ENCODE measurements around the gene UTP25. TPM values are rescaled to one million over a fixed set of nuclear protein-coding genes. Genes with fewer than 3 reads are reported as not detected.

Gene UTP25
- total RNA-seq, 1 donor from 2014 or later: 2.4 TPM

DNA sequence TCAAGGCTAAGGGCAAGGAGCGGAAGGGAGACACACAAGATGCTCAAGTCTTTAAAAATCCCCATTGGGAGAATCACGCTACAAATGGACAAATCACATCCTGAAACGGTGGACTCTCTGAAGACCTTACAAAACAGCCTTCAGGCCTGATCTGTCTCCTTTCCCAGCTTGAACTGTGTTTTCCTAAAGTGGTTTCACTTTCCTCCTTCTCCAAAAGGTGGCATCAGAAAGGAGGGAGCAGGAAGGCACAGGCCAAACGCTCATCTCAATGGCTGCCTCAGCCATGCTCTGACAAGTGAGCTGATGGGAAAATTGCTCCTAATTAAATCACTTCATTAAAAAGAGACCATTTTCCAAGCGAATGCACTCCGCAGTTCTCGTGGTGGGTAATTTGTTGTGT, 47.7 kb downstream of the UTP25 start:
- Histone ChIP-seq H3K4me1 (no peaks in the 10 kb centered on the region), H3K27me3 (ENCODE audit: low read depth) (peaks cover 70% of the 10 kb centered on the region), H3K27ac (replicated peaks) (no peak overlapping the region), H3K9me3 (replicated peaks) (no peaks in the 10 kb centered on the region), H3K4me3 (no peak overlapping the region), H3K36me3 (no peaks in the 10 kb centered on the region)
- TF ChIP-seq, protein P1, sequence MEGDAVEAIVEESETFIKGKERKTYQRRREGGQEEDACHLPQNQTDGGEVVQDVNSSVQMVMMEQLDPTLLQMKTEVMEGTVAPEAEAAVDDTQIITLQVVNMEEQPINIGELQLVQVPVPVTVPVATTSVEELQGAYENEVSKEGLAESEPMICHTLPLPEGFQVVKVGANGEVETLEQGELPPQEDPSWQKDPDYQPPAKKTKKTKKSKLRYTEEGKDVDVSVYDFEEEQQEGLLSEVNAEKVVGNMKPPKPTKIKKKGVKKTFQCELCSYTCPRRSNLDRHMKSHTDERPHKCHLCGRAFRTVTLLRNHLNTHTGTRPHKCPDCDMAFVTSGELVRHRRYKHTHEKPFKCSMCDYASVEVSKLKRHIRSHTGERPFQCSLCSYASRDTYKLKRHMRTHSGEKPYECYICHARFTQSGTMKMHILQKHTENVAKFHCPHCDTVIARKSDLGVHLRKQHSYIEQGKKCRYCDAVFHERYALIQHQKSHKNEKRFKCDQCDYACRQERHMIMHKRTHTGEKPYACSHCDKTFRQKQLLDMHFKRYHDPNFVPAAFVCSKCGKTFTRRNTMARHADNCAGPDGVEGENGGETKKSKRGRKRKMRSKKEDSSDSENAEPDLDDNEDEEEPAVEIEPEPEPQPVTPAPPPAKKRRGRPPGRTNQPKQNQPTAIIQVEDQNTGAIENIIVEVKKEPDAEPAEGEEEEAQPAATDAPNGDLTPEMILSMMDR (IDR thresholded peaks at IDR 0.05; ENCODE audit: borderline replicate concordance): peak; percentile 21
- no peak for DNase-seq
- intact Hi-C loops (cut with micrococcal nuclease): no loop called here

DNA sequence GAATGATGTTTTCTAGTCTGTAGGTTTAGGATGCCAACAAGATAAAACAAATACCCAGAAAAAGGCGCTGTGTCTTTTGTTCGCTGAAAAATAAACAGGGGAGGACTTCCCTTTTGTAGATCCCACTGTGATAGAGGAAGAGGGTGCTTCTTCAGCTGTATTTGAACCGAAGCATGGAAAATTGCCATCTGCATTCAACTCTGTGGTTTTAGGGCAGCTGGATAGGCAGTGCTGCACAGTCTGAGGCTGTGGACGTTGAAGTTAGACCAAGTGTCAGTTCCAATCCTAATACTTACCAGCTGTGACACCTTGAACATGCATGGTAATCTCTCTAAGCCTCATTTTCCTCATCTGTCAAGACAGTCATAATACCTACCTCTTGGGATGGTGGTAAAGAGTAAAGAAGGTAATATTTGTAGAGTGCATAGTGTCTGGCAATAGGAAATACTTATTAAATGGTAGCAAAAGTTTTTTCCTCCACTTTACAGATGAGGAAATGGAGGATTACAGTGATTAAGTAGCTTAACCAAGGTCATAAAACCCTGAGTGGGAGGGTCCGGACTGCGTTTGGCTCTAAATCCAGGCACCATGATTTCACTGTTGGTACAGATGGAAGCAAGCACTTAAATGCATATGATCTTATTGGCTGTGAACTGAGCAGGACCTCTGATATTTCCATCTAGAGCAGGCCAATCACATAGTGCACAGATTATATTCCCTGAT, 48.5 kb downstream of the UTP25 start:
- TF ChIP-seq, protein P1 (IDR thresholded peaks at IDR 0.05; ENCODE audit: borderline replicate concordance): no peak
- no peak overlapping the region for H3K27ac ChIP-seq (replicated peaks)

DNA sequence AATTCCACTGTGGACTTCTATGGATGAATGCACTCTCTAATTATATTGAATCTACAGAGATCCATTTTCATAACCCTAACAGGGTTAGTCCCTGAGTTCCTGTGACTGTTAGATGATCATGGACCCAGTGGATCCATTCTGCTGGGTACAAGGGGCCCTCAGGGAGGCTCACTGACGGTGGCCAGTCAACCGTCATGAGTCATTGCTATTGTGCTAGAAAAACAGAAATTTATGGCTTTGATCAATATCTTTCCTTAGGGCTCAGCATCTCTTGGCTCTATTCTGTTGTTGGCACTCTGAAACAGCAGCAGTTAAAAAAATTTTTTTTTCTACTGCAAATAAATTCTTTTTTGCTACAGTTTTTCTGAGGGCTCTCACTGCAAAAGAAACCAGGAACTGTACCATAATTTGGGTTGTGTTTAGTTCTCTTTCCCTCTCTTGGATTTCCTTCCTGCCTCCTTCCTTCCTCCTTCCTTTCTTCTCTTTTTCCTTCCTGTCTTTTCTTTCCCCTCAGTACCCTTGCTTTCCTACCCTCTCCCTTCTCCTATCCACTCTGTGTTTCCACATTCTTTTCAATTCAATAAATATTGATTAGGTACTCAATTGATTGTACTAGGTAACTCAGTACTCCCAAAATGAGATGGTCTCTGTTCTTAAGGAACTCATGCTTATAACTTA, 49.5 kb downstream of the UTP25 start:
- Histone ChIP-seq H3K4me1 (no peaks in the 10 kb centered on the region), H3K4me3 (no peak overlapping the region), H3K27me3 (ENCODE audit: low read depth) (peaks cover 70% of the 10 kb centered on the region), H3K27ac (replicated peaks) (no peak overlapping the region), H3K36me3 (no peaks in the 10 kb centered on the region), H3K9me3 (replicated peaks) (no peaks in the 10 kb centered on the region)
- DNase-seq: no peak
- TF ChIP-seq, protein P1 (IDR thresholded peaks at IDR 0.05; ENCODE audit: borderline replicate concordance): no peak
- intact Hi-C loops (cut with micrococcal nuclease): no loop called here

More for the DNA sequence above, 48.5 kb downstream of the UTP25 start:
- Histone ChIP-seq H3K4me1 (no peaks in the 10 kb centered on the region), H3K4me3 (no peak overlapping the region), H3K27me3 (ENCODE audit: low read depth) (peaks cover 70% of the 10 kb centered on the region), H3K9me3 (replicated peaks) (no peaks in the 10 kb centered on the region), H3K36me3 (no peaks in the 10 kb centered on the region)
- no peak for DNase-seq
- intact Hi-C loops (cut with micrococcal nuclease): no loop called here

DNA sequence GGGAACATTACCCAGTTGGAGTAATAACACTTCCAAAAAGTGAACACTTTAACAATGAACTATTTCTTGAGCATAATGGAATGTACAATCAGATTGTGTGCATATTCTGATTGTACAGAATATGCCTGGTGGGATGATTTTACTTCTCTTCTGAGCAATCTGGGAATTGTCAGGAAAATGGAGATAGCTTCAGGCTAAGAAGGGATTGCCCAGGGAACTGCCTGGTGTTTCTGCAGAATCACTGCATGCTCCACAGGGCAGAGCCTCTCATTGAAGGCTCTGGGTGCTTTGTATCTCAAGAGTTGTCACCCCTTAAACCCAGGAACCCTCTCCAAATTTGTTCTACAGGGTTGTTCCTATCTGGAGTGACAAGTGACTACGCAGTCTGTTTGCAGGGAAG, 51.2 kb downstream of the UTP25 start:
- Histone ChIP-seq H3K4me3 (no peak overlapping the region), H3K9me3 (replicated peaks) (no peaks in the 10 kb centered on the region), H3K4me1 (no peaks in the 10 kb centered on the region), H3K27ac (replicated peaks) (no peak overlapping the region), H3K27me3 (ENCODE audit: low read depth) (peaks cover 82% of the 10 kb centered on the region), H3K36me3 (no peaks in the 10 kb centered on the region)
- TF ChIP-seq, protein P1 (IDR thresholded peaks at IDR 0.05; ENCODE audit: borderline replicate concordance): no peak
- DNase-seq: no peak
- intact Hi-C loops (cut with micrococcal nuclease): no loop called here

DNA sequence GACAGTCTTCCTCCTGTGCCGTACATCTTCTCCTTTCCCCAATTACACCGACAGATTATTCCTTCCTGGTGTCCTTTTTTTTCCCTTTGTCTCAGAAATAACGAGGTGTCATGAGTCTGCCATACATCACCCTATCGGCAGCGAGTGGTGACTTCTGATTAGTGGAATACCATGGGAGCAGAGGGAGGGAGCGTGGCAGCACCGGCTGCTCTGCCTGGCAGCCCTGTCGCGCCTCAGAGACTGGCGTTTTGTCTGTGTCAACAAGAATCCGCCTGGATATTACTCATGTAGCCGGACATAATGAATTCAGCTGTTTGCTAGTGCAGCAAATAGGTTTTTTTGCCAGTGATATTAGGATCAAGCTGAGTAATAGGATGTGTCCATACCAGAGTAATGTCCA, 51.8 kb downstream of the UTP25 start:
- Histone ChIP-seq H3K9me3 (replicated peaks) (no peaks in the 10 kb centered on the region), H3K4me1 (no peaks in the 10 kb centered on the region), H3K36me3 (no peaks in the 10 kb centered on the region), H3K27ac (replicated peaks) (no peak overlapping the region), H3K27me3 (ENCODE audit: low read depth) (peaks cover 86% of the 10 kb centered on the region), H3K4me3 (no peak overlapping the region)
- DNase-seq: no peak
- intact Hi-C loops (cut with micrococcal nuclease): no loop called here
- TF ChIP-seq, protein P1 (IDR thresholded peaks at IDR 0.05; ENCODE audit: borderline replicate concordance): no peak
